ENCODE measurements around the gene PSMB5.

GRCh38 chr14:23063601-23064000 lies 28.9 kb upstream of the PSMB5 start:
- TF ChIP-seq POLR2AphosphoS5 (IDR thresholded peaks at IDR 0.05; ENCODE audit: borderline replicate concordance, low read depth, low read length) = no peak
- no peak for TF ChIP-seq EZH2 (IDR thresholded peaks at IDR 0.05)
- no peak for TF ChIP-seq FOXP2 (optimal IDR thresholded peaks at IDR 0.05; ENCODE audit: control extremely low read depth, extremely low read length, insufficient read depth)
